ENCODE results near the gene CXCR4. TPM values are rescaled to one million over a fixed set of nuclear protein-coding genes. Genes with fewer than 3 reads are reported as not detected.
A peak's percentile ranks its signal among the peaks of the same experiment; 100 is the strongest.

Gene CXCR4
- total and polyA plus RNA-seq, 10 of the 15 experiments (the other 5 are each of a cell fraction or from before 2014, with no cell fraction given): 31.1 to 749 (median 52.7) TPM

- TF ChIP-seq ZNF687 (IDR thresholded peaks at IDR 0.05) (0 out of 2 replicates have a peak, but pooled peaks have one; percentile 20), CTCF (IDR thresholded peaks at IDR 0.05 in 2 of 3, conservative IDR thresholded peaks at IDR 0.05 in 1 of 3; ENCODE audit: control insufficient read depth in 2 of 3, extremely low read depth in 1 of 3, insufficient read depth in 1 of 3, low read depth in 3 of 3, low read length in 3 of 3) (no peak), EZH2 (IDR thresholded peaks at IDR 0.05; ENCODE audit: borderline replicate concordance, control insufficient read depth, low read depth, low read length) (no peak), LARP7 (IDR thresholded peaks at IDR 0.05) (peak; percentile 46; the same call in 1 of the 2 replicates)
Measured at GRCh38 chr2:136065907-136066306, 52.0 kb downstream of the CXCR4 start (continued).

GRCh38 chr2:136065384-136065783 lies 52.6 kb downstream of the CXCR4 start:
- H3K4me2 ChIP-seq (ENCODE audit: control insufficient read depth, insufficient read depth): no peak overlapping the region
- peak; percentile 66 for ATAC-seq
- intact Hi-C loops (cut with micrococcal nuclease; ENCODE audit: unreplicated experiment): no loop called here
- no TSS peak for BruUV-seq (replicated peaks)
- no peak overlapping the region for H2AFZ ChIP-seq (ENCODE audit: control insufficient read depth, low read depth, low read length)
- H3K4me3 ChIP-seq: no peak overlapping the region
- no peaks in the 10 kb centered on the region for H3K36me3 ChIP-seq (ENCODE audit: control insufficient read depth in 2 of 2, insufficient read depth in 2 of 2, low read length in 1 of 2)
- no peaks in the 10 kb centered on the region for H3K79me2 ChIP-seq (ENCODE audit: control insufficient read depth, insufficient read depth, low read length)
- ChIA-PET RAD21 (ENCODE audit: unreplicated experiment) (interaction anchor here (1.1 to 1.6 kb wide), 5 partner anchors 8 to 319 kb away, joined by 3 to 6 read pairs (median 4); no protein-coding TSS in a partner anchor), CTCF (no interaction called here), SMC1A (ENCODE audit: uncharacterized antibody, unreplicated experiment) (interaction anchor here (0.9 to 18.7 kb wide), 5 partner anchors 9 to 147 kb away, joined by 3 to 400 read pairs (median 4); no protein-coding TSS in a partner anchor), POLR2A (interaction anchor here (1.5 kb wide), 1 partner anchor 42 kb away, joined by 3 read pairs; no protein-coding TSS in a partner anchor)
- peaks cover 0 to 3% of the 10 kb centered on the region in 2 experiments; a peak in 1 of 4 replicates for H3K27me3 ChIP-seq (replicated peaks in 1 of 2; ENCODE audit: control insufficient read depth in 2 of 2, insufficient read depth in 2 of 2, low read length in 1 of 2)
- no peak for DNase-seq (ENCODE audit: low read depth, low spot score)
- H3K9me3 ChIP-seq (replicated peaks; ENCODE audit: control insufficient read depth, insufficient read depth, low read length): no peaks in the 10 kb centered on the region; the same call in 2 of the 3 replicates
- in situ Hi-C loops (cut with MboI): no loop called here
- peaks cover 12% of the 10 kb centered on the region for H3K4me1 ChIP-seq (ENCODE audit: control insufficient read depth, insufficient read depth, low read length)
- WGBS (ENCODE audit: insufficient coverage, insufficient replicate concordance, low lambda C conversion rate, missing lambda C conversion rate): 11% methylated on average over 2 of the region's 2 CpGs
- H4K20me1 ChIP-seq (ENCODE audit: control insufficient read depth, insufficient read depth): no peaks in the 10 kb centered on the region
- FAIRE-seq: no peak
- TF ChIP-seq TCF7 (IDR thresholded peaks at IDR 0.05; ENCODE audit: borderline replicate concordance): 0 out of 2 replicates have a peak, but pooled peaks have one; percentile 39
- TF ChIP-seq DPF2 (IDR thresholded peaks at IDR 0.05): peak; percentile 45; the same call in 1 of the 2 replicates
- peak; percentile 62; the same call in 1 of the 2 replicates for TF ChIP-seq IKZF1 (conservative IDR thresholded peaks at IDR 0.05)
- TF ChIP-seq GATAD2B (conservative IDR thresholded peaks at IDR 0.05; ENCODE audit: low read depth): 0 out of 2 replicates have a peak, but pooled peaks have one; percentile 21
- TF ChIP-seq EED (IDR thresholded peaks at IDR 0.05; ENCODE audit: low read depth): no peak
- no peak for TF ChIP-seq GABPA (IDR thresholded peaks at IDR 0.05; ENCODE audit: low read depth)
- TF ChIP-seq ZSCAN29 (IDR thresholded peaks at IDR 0.05): no peak
- TF ChIP-seq IKZF2 (IDR thresholded peaks at IDR 0.05): peak; percentile 16 to 43; a peak in 2 of 4 replicates
- TF ChIP-seq ATF7 (IDR thresholded peaks at IDR 0.05; ENCODE audit: low read depth): 0 out of 2 replicates have a peak, but pooled peaks have one; percentile 12
- no peak overlapping the region for H3K27ac ChIP-seq (ENCODE audit: control insufficient read depth, insufficient read depth)
- no peak overlapping the region for H3K9ac ChIP-seq (ENCODE audit: control insufficient read depth, insufficient read depth, low read length)

Measured in GM12878 (cell line).